Fibroblast of the aortic adventitia (primary cell): ENCODE measurements around the gene CDKN1C. TPM values are rescaled to one million over a fixed set of nuclear protein-coding genes. Genes with fewer than 3 reads are reported as not detected.

Experiments used
- DNase-seq: peaks from one replicate; pipeline ENCODE4 v3.0.0-alpha.2; 2010; ENCODE audit warnings: low read depth
- H3K4me3 ChIP-seq: 2 replicates; pipeline ENCODE4 v1.5.1; 2011; ENCODE audit warnings: low read depth, mild to moderate bottlenecking, control low read depth, low read length, moderate library complexity
- CTCF ChIP-seq: IDR thresholded peaks from 2 replicates; pipeline ENCODE4 v1.5.1; 2011; ENCODE audit warnings: mild to moderate bottlenecking, low read length, control low read depth, inconsistent platforms; ENCODE audit not compliant: insufficient read depth
- total RNA-seq: library from RNA; depleted of rRNA; stranded (reverse); fragments of >200 nt; gene quantifications from 2 replicates; pipeline ENCODE4 v1.2.3, GENCODE V29; 2012; ENCODE audit warnings: low replicate concordance

Gene CDKN1C
- total RNA-seq, 1 donor, result 4.2 TPM

- peak; percentile 49 for DNase-seq
- peak; percentile 96 for TF ChIP-seq CTCF
- H3K4me3 ChIP-seq, result peak overlapping the region; percentile 68
These were observed 6.8 kb upstream of the CDKN1C start for GRCh38 chr11:2892215-2892966.

GRCh38 chr11:2891326-2892214 lies 6.0 kb upstream of the CDKN1C start:
- peak; percentile 46 for DNase-seq
- no peak for TF ChIP-seq CTCF
- peak overlapping the region; percentile 68 for H3K4me3 ChIP-seq

GRCh38 chr11:2890466-2891294 lies 5.1 kb upstream of the CDKN1C start:
- no peak for DNase-seq
- TF ChIP-seq CTCF, result no peak
- H3K4me3 ChIP-seq, result no peak overlapping the region

GRCh38 chr11:2889362-2890273 lies 4.0 kb upstream of the CDKN1C start:
- TF ChIP-seq CTCF, result no peak
- no peak for DNase-seq
- H3K4me3 ChIP-seq, result no peak overlapping the region

GRCh38 chr11:2888266-2888968 lies 2.8 kb upstream of the CDKN1C start:
- H3K4me3 ChIP-seq, result no peak overlapping the region
- DNase-seq, result peak; percentile 91
- peak; percentile 99 for TF ChIP-seq CTCF
